ENCODE data around the gene CNGA1.

The CNGA1 gene

DNA sequence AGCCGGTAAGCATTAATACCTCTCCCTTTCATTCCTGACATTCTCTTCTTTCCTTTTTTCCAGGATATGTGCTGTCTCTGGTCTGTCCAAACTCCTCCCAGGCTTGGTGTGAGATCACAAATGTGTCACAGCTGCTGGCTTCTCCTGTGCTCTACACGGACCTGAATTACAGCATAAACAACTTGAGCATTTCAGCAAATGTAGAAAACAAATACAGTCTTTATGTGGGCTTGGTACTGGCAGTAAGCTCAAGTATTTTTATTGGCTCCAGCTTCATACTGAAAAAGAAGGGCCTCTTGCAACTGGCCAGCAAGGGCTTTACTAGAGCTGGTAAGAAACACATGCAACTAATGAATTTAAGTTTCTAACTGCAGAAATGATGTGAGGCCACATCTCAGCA, 8.5 kb upstream of the CNGA1 start:
- Histone ChIP-seq H3K9me3 (ENCODE audit: severe bottlenecking) (no peaks in the 10 kb centered on the region), H3K4me1 (ENCODE audit: insufficient read depth, poor library complexity, severe bottlenecking) (no peaks in the 10 kb centered on the region), H3K36me3 (ENCODE audit: low read depth) (peaks cover 27% of the 10 kb centered on the region), H3K27me3 (ENCODE audit: insufficient read depth, poor library complexity, severe bottlenecking) (no peaks in the 10 kb centered on the region), H3K4me3 (ENCODE audit: severe bottlenecking) (no peak overlapping the region), H3K27ac (ENCODE audit: poor library complexity, severe bottlenecking) (no peak overlapping the region)
- TF ChIP-seq, protein P1, sequence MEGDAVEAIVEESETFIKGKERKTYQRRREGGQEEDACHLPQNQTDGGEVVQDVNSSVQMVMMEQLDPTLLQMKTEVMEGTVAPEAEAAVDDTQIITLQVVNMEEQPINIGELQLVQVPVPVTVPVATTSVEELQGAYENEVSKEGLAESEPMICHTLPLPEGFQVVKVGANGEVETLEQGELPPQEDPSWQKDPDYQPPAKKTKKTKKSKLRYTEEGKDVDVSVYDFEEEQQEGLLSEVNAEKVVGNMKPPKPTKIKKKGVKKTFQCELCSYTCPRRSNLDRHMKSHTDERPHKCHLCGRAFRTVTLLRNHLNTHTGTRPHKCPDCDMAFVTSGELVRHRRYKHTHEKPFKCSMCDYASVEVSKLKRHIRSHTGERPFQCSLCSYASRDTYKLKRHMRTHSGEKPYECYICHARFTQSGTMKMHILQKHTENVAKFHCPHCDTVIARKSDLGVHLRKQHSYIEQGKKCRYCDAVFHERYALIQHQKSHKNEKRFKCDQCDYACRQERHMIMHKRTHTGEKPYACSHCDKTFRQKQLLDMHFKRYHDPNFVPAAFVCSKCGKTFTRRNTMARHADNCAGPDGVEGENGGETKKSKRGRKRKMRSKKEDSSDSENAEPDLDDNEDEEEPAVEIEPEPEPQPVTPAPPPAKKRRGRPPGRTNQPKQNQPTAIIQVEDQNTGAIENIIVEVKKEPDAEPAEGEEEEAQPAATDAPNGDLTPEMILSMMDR (IDR thresholded peaks at IDR 0.05; ENCODE audit: poor library complexity, severe bottlenecking), result no peak
- DNase-seq (ENCODE audit: low spot score), result no peak
- ATAC-seq (ENCODE audit: low read depth), result no peak

DNA sequence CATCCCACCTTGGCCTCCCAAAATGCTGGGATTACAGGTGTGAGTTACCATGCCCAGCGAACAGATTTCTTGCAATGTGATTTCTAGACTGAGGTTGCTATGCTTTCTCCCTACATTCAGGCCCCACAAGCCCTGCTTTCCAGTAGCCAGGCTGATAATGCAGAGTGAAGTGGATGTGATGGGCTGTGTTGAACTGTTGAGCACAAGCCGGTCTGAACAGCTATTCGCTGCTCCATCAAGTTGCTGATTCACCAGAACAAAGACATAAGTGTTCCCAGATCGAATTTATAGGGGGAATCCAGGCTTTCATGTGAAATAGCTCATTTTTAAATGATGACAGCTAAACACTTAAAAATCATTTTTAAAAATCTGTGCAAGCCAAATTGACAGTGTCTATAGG, 8.0 kb upstream of the CNGA1 start:
- Histone ChIP-seq H3K9me3 (ENCODE audit: severe bottlenecking) (no peaks in the 10 kb centered on the region), H3K4me3 (ENCODE audit: severe bottlenecking) (no peak overlapping the region), H3K27ac (ENCODE audit: poor library complexity, severe bottlenecking) (no peak overlapping the region), H3K4me1 (ENCODE audit: insufficient read depth, poor library complexity, severe bottlenecking) (no peaks in the 10 kb centered on the region), H3K27me3 (ENCODE audit: insufficient read depth, poor library complexity, severe bottlenecking) (no peaks in the 10 kb centered on the region), H3K36me3 (ENCODE audit: low read depth) (peaks cover 27% of the 10 kb centered on the region)
- DNase-seq (ENCODE audit: low spot score) (no peak), ATAC-seq (ENCODE audit: low read depth) (no peak)
- TF ChIP-seq, protein P1 (IDR thresholded peaks at IDR 0.05; ENCODE audit: poor library complexity, severe bottlenecking), result no peak

DNA sequence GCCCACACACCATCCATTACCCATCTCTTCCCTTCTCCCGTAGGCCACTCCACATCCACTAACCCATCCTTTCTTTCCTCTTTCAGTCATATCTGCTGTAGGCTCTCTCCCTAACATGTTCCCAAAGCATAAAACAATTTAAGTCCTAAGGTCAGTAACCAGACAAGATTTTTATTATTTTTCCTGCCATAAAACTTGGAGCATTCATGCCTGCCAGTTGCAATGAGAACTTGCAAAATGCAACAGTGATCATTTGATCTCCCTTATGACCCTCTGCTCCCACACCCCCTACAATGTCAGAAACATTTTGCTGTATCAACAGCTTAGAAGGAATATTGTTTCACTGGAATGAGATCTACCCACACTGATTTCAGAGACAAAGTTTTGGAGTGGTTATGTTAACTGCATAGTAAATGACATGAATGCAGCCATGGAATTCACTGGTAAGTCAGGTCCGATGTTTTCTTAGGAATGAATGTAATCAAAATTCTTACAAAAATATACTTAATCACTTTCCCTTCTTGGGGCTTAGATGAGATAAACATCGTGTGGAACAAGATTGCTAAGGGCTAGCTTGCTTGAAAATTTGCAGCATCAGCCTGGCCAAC, 5.8 kb upstream of the CNGA1 start:
- TF ChIP-seq, protein P1 (IDR thresholded peaks at IDR 0.05; ENCODE audit: poor library complexity, severe bottlenecking), result no peak
- no peaks in the 10 kb centered on the region for H3K9me3 ChIP-seq (ENCODE audit: severe bottlenecking)
- ATAC-seq (ENCODE audit: low read depth), result no peak
- no peaks in the 10 kb centered on the region for H3K27me3 ChIP-seq (ENCODE audit: insufficient read depth, poor library complexity, severe bottlenecking)
- H3K27ac ChIP-seq (ENCODE audit: poor library complexity, severe bottlenecking), result no peak overlapping the region
- H3K36me3 ChIP-seq (ENCODE audit: low read depth), result peaks cover 18% of the 10 kb centered on the region
- DNase-seq (ENCODE audit: low spot score), result no peak
- peaks cover 5% of the 10 kb centered on the region for H3K4me1 ChIP-seq (ENCODE audit: insufficient read depth, poor library complexity, severe bottlenecking)
- H3K4me3 ChIP-seq (ENCODE audit: severe bottlenecking), result no peak overlapping the region

DNA sequence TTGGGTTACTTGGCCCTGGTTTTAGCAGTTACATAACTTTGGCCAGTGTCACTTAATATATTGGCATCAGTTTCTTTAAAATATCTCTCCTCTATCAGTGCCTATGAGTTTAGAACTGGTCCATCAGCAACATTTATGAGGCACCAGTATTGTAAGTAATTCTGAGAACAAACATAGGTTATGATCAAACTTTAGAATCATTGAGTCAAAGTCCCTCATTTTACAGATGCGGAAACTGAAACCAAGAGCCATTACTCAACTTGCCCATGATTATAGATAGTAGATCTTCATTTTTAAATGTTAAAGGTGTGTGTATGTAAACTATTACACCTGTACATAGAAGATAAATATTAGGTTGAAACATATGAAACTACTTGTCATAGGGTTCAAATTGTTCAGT, 4.6 kb upstream of the CNGA1 start:
- H3K27me3 ChIP-seq (ENCODE audit: insufficient read depth, poor library complexity, severe bottlenecking), result no peaks in the 10 kb centered on the region
- no peak for DNase-seq (ENCODE audit: low spot score)
- peaks cover 5% of the 10 kb centered on the region for H3K4me1 ChIP-seq (ENCODE audit: insufficient read depth, poor library complexity, severe bottlenecking)
- TF ChIP-seq, protein P1 (IDR thresholded peaks at IDR 0.05; ENCODE audit: poor library complexity, severe bottlenecking), result no peak
- ATAC-seq (ENCODE audit: low read depth), result no peak
- H3K4me3 ChIP-seq (ENCODE audit: severe bottlenecking), result no peak overlapping the region
- no peaks in the 10 kb centered on the region for H3K9me3 ChIP-seq (ENCODE audit: severe bottlenecking)
- no peak overlapping the region for H3K27ac ChIP-seq (ENCODE audit: poor library complexity, severe bottlenecking)
- peaks cover 8% of the 10 kb centered on the region for H3K36me3 ChIP-seq (ENCODE audit: low read depth)

DNA sequence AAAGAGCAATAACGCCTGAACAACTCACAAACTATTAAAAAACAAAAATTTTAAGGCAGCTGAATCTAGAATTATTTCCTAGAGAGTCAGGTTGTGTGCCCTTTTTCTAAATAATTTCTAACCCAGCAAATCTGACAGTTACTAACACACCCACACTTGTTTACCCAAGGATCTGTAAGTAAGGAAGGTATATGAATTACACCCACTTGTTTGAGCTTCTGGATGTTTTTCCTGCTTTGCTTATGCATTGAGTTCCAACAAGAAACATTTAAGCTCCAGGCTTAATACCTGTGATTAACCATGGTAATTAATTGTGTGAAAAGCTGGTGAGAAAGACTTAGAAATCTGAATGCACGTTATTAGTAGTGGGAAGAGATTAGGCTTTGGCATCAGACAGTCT, 1.6 kb upstream of the CNGA1 start:
- H3K27ac ChIP-seq (ENCODE audit: poor library complexity, severe bottlenecking), result peak overlapping the region; percentile 65
- ATAC-seq (ENCODE audit: low read depth) (no peak), DNase-seq (ENCODE audit: low spot score) (no peak)
- no peaks in the 10 kb centered on the region for H3K9me3 ChIP-seq (ENCODE audit: severe bottlenecking)
- H3K36me3 ChIP-seq (ENCODE audit: low read depth), result no peaks in the 10 kb centered on the region; the same call in 1 of the 2 replicates
- H3K4me1 ChIP-seq (ENCODE audit: insufficient read depth, poor library complexity, severe bottlenecking), result peaks cover 5% of the 10 kb centered on the region
- no peak overlapping the region for H3K4me3 ChIP-seq (ENCODE audit: severe bottlenecking)
- H3K27me3 ChIP-seq (ENCODE audit: insufficient read depth, poor library complexity, severe bottlenecking), result no peaks in the 10 kb centered on the region
- TF ChIP-seq, protein P1 (IDR thresholded peaks at IDR 0.05; ENCODE audit: poor library complexity, severe bottlenecking), result no peak
